Neural progenitor cell (in vitro differentiated cells): ENCODE measurements around the gene EIF1.

Experiments
- CTCF ChIP-seq: fragments of 200-600 bp; sonication (generic); IDR thresholded peaks from 2 replicates; pipeline ENCODE4 v1.5.1; 2017; ENCODE audit warnings: antibody characterized with exemption, mild to moderate bottlenecking
- EZH2 ChIP-seq: fragments of 200-600 bp; sonication (generic); IDR thresholded peaks from 2 replicates; pipeline ENCODE4 v1.6.1; 2017; ENCODE audit warnings: antibody characterized with exemption, mild to moderate bottlenecking, moderate library complexity

GRCh38 chr17:41739661-41740352 is 51.1 kb downstream of the EIF1 start:
- TF ChIP-seq CTCF: no peak
- no peak for TF ChIP-seq EZH2
